M059J (cell line): ENCODE data around the gene GALNT9. TPM values are rescaled to one million over a fixed set of nuclear protein-coding genes. Genes with fewer than 3 reads are reported as not detected.
"Not testable (repeated sequence)": the region's sequence is repeated elsewhere in the genome, so short reads cannot be mapped to it uniquely, and the experiment has no call there.

Source experiments
- DNase-seq: peaks from one replicate; pipeline ENCODE4 v3.0.0-alpha.2; 2012; ENCODE audit warnings: low read depth
- total RNA-seq: library from RNA; depleted of rRNA; stranded (reverse); fragments of >200 nt; shearing (Covaris generic); gene quantifications from 2 replicates; pipeline ENCODE4 v1.2.3, GENCODE V29; 2014

Gene GALNT9
- total RNA-seq, 1 experiment from 2014 or later = not detected

- DNase-seq = no peak
Measured at GRCh38 chr12:132251310-132251709, 78.1 kb downstream of the GALNT9 start.

- no peak for DNase-seq
Measured at GRCh38 chr12:132250707-132251106, 78.7 kb downstream of the GALNT9 start.

- no peak for DNase-seq
Measured at GRCh38 chr12:132249689-132250478, 79.5 kb downstream of the GALNT9 start.

GRCh38 chr12:132248453-132249167 is 80.8 kb downstream of the GALNT9 start:
- no peak for DNase-seq

GRCh38 chr12:132247718-132248452 is 81.5 kb downstream of the GALNT9 start:
- DNase-seq = no peak

- DNase-seq = no peak
Measured at GRCh38 chr12:132246997-132247717, 82.2 kb downstream of the GALNT9 start.

- DNase-seq = no peak
Measured at GRCh38 chr12:132245521-132246101, 83.8 kb downstream of the GALNT9 start.

GRCh38 chr12:132244724-132245295 is 84.6 kb downstream of the GALNT9 start:
- no peak for DNase-seq

- no peak for DNase-seq
Measured at GRCh38 chr12:132243596-132244310, 85.6 kb downstream of the GALNT9 start.

- DNase-seq = not testable (repeated sequence)
Measured at GRCh38 chr12:132243171-132243570, 86.2 kb downstream of the GALNT9 start.

GRCh38 chr12:132240669-132241007 is 88.8 kb downstream of the GALNT9 start:
- not testable (repeated sequence) for DNase-seq

GRCh38 chr12:132239796-132240668 is 89.4 kb downstream of the GALNT9 start:
- no peak for DNase-seq

- DNase-seq = no peak
Measured at GRCh38 chr12:132239392-132239791, 90.0 kb downstream of the GALNT9 start.

- DNase-seq = no peak
Measured at GRCh38 chr12:132238884-132239283, 90.5 kb downstream of the GALNT9 start.

GRCh38 chr12:132238488-132238854 is 90.9 kb downstream of the GALNT9 start:
- no peak for DNase-seq

GRCh38 chr12:132237772-132238487 is 91.5 kb downstream of the GALNT9 start:
- DNase-seq = no peak

GRCh38 chr12:132236930-132237771 is 92.2 kb downstream of the GALNT9 start:
- DNase-seq = no peak
